Uterus (tissue), 4 donors: Measurements from ENCODE around the gene CERS6. TPM values are rescaled to one million over a fixed set of nuclear protein-coding genes. Genes with fewer than 3 reads are reported as not detected.

Experiments
- DNase-seq, 2 donors: peaks; one replicate each; pipeline ENCODE4 v3.0.0-alpha.2; 2019 to 2020
- H3K27ac ChIP-seq, 2 donors: fragments of 200-600 bp; sonication (generic); 1 replicate in 1 of 2; 2 replicates in 1 of 2; pipeline ENCODE4 v1.5.1; 2016 to 2018
- H3K27me3 ChIP-seq, 2 donors: fragments of 200-600 bp; sonication (generic); one replicate each; pipeline ENCODE4 v1.5.1; 2018 to 2019; ENCODE audit warnings: control low read depth in 1 of 2
- H3K36me3 ChIP-seq, 2 donors: fragments of 200-600 bp; sonication (generic); one replicate each; pipeline ENCODE4 v1.5.1; 2019; ENCODE audit warnings: control low read depth in 1 of 2
- H3K4me1 ChIP-seq, 2 donors: fragments of 200-600 bp; sonication (generic); one replicate each; pipeline ENCODE4 v1.5.1; 2018 to 2019; ENCODE audit warnings: control low read depth in 1 of 2
- H3K4me3 ChIP-seq, 2 donors: fragments of 200-600 bp; sonication (generic); 1 replicate in 1 of 2; 2 replicates in 1 of 2; pipeline ENCODE4 v1.5.1; 2018 to 2019; ENCODE audit warnings: mild to moderate bottlenecking in 1 of 2
- H3K9me3 ChIP-seq, 2 donors: fragments of 200-600 bp; sonication (generic); one replicate each; pipeline ENCODE4 v1.5.1; 2019; ENCODE audit warnings: control low read depth in 1 of 2
- POLR2A ChIP-seq, 2 donors: fragments of 450-650 bp; IDR thresholded peaks; one replicate each; pipeline ENCODE4 v1.6.1; 2016; ENCODE audit warnings: antibody characterized with exemption in 2 of 2, mild to moderate bottlenecking in 1 of 2, moderate library complexity in 1 of 2
- intact Hi-C: fragments of 100-400 bp; cut with DNase I; formaldehyde crosslinking; loops from one replicate; pipeline ENCODE4 v1.15.1; 2023; ENCODE audit warnings: low total_unique reads
- total RNA-seq, 4 donors: library from RNA; depleted of rRNA in 3 of 4; stranded (reverse); fragments of >200 nt in 3 of 4; gene quantifications; one replicate each; pipeline versions ENCODE4 v1.1.0 to v1.2.4, GENCODE V29; 2014 to 2023
- TF ChIP-seq, protein P1 (sequence below), 4 experiments: fragments of 200-600 bp in 2 of 4; fragments of 450-650 bp in 2 of 4; sonication (generic) in 2 of 4; IDR thresholded peaks; one replicate each; pipeline ENCODE4 v1.5.1; 2016 to 2019; ENCODE audit warnings: antibody characterized with exemption in 4 of 4, mild to moderate bottlenecking in 2 of 4, moderate library complexity in 1 of 4
- donor health status: DM: yes; HTN: yes; CAD: no.

Gene CERS6
- total RNA-seq, 4 donors from 2014 or later, result 20.0 to 47.2 (median 26.6) TPM

- TF ChIP-seq, protein P1, sequence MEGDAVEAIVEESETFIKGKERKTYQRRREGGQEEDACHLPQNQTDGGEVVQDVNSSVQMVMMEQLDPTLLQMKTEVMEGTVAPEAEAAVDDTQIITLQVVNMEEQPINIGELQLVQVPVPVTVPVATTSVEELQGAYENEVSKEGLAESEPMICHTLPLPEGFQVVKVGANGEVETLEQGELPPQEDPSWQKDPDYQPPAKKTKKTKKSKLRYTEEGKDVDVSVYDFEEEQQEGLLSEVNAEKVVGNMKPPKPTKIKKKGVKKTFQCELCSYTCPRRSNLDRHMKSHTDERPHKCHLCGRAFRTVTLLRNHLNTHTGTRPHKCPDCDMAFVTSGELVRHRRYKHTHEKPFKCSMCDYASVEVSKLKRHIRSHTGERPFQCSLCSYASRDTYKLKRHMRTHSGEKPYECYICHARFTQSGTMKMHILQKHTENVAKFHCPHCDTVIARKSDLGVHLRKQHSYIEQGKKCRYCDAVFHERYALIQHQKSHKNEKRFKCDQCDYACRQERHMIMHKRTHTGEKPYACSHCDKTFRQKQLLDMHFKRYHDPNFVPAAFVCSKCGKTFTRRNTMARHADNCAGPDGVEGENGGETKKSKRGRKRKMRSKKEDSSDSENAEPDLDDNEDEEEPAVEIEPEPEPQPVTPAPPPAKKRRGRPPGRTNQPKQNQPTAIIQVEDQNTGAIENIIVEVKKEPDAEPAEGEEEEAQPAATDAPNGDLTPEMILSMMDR (IDR thresholded peaks at IDR 0.05), result no peak
- TF ChIP-seq POLR2A (IDR thresholded peaks at IDR 0.05), result no peak
- Histone ChIP-seq H3K36me3 (no peaks in the 10 kb centered on the region), H3K27ac (peak overlapping the region; percentile 89 to 96), H3K4me1 (no peaks in the 10 kb centered on the region), H3K27me3 (no peaks in the 10 kb centered on the region), H3K4me3 (peak overlapping the region; percentile 96 to 99), H3K9me3 (no peaks in the 10 kb centered on the region)
- peak; percentile 30 to 52 for DNase-seq
- intact Hi-C loops, result no loop called here
Observed at GRCh38 chr2:168456521-168457189, 583 bp downstream of the CERS6 start.

DNA sequence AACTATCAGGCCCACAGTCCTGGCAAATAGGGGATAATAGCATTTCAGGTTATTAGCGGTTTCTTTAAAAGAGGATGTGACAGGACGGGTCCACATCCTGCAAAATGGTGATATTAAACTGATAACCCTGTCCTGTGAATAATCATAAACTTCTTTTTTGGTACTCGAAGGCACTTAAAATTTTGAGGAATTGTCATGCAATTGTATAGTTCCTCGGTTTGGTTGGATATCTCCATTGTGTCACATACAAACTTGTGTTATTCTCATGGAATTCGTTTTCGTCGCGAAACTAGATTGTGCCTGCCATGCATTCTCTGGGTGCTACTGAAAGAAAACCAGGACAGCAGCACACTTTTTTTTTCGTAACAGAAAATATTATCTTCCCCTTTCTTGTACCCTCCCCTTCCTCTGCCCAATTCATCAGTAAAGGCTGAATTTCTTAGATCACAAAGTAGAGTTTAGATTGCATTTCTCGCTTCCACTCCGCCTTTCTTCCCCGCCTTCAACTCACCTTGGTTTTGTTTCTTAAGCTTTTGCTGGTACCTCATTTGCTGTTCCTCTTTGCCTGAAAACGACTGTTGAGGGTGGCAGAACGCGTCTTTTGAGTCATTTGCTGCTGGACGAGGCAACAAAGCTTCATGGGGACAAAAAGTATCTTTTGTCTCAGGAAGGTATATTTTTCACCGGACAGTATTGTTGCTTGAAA, 1.3 kb downstream of the CERS6 start:
- Histone ChIP-seq H3K27me3 (no peaks in the 10 kb centered on the region), H3K4me3 (peak overlapping the region; percentile 96 to 99), H3K36me3 (no peaks in the 10 kb centered on the region), H3K4me1 (no peaks in the 10 kb centered on the region), H3K9me3 (no peaks in the 10 kb centered on the region), H3K27ac (peak overlapping the region; percentile 89 to 96)
- intact Hi-C loops, result no loop called here
- TF ChIP-seq POLR2A (IDR thresholded peaks at IDR 0.05), result no peak
- TF ChIP-seq, protein P1 (IDR thresholded peaks at IDR 0.05), result no peak
- no peak for DNase-seq

DNA sequence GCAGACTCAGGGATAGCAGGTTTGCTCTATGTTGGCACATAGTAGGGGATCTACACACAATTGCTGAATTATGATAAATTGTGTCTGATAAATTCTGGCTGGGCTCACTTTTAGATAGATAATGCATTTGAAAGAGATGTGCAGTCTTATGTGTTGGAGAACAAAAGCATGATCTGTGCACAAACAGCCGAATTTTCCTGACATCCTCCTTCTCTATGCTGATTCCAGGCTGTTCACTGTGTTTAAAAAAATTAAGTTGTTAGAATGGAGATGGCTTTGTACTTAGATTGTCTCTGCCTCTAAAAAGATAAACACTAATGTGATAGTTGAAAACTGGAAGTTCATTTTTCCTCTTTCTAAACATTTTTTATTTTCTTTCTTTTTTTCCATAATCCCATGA, 2.1 kb downstream of the CERS6 start:
- intact Hi-C loops, result no loop called here
- Histone ChIP-seq H3K27me3 (no peaks in the 10 kb centered on the region), H3K36me3 (no peaks in the 10 kb centered on the region), H3K9me3 (no peaks in the 10 kb centered on the region), H3K4me1 (no peaks in the 10 kb centered on the region), H3K4me3 (peak overlapping the region; percentile 96 to 99), H3K27ac (no peak overlapping the region)
- DNase-seq, result no peak
- no peak for TF ChIP-seq POLR2A (IDR thresholded peaks at IDR 0.05)
- TF ChIP-seq, protein P1 (IDR thresholded peaks at IDR 0.05), result no peak

- intact Hi-C loops, result no loop called here
- no peak for TF ChIP-seq POLR2A (IDR thresholded peaks at IDR 0.05)
- TF ChIP-seq, protein P1 (IDR thresholded peaks at IDR 0.05), result no peak
- no peaks in the 10 kb centered on the region for H3K36me3 ChIP-seq
- H3K4me1 ChIP-seq, result no peaks in the 10 kb centered on the region
- no peak for DNase-seq
- no peaks in the 10 kb centered on the region for H3K9me3 ChIP-seq
- H3K4me3 ChIP-seq, result no peak overlapping the region
- H3K27ac ChIP-seq, result no peak overlapping the region
- H3K27me3 ChIP-seq, result no peaks in the 10 kb centered on the region
Observed at GRCh38 chr2:168459256-168459655, 3.2 kb downstream of the CERS6 start.

DNA sequence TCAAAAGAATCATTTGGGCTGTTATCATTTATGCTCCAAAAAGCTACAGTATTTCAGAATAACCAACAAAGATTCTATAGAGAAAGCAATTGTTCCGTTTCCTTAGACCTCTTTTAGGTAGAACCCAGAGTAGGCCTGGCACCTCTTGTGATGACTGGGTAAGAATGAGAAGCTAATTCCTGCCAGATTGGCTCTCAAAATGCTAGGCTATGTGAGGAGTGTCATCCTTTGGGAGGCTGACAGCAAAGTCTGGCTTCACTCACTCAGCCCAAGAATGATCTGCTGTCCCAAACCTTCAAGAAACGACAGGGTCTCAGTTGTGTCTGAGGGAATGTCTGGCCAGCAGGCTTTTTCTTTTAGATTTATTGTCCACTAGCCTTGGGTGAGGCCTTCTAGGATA, 4.5 kb downstream of the CERS6 start:
- intact Hi-C loops, result no loop called here

More for the DNA sequence above, 4.5 kb downstream of the CERS6 start:
- no peak for TF ChIP-seq POLR2A (IDR thresholded peaks at IDR 0.05)
- TF ChIP-seq, protein P1 (IDR thresholded peaks at IDR 0.05), result no peak
- Histone ChIP-seq H3K4me1 (no peaks in the 10 kb centered on the region), H3K36me3 (no peaks in the 10 kb centered on the region), H3K27ac (no peak overlapping the region), H3K27me3 (no peaks in the 10 kb centered on the region), H3K9me3 (no peaks in the 10 kb centered on the region), H3K4me3 (no peak overlapping the region)
- no peak for DNase-seq
